Urothelium cell line (cell line): ENCODE data around the gene GHRL.

Experiments
- DNase-seq: peaks from one replicate; pipeline ENCODE4 v3.0.0; 2011; ENCODE audit warnings: low spot score, mixed read lengths
- FAIRE-seq: peaks from 2 replicates; lab custom pipeline; 2011; peaks lifted over from hg19 to GRCh38; lab: Jason Lieb, UNC

GHRL gene

GRCh38 chr3:10248184-10248983, 44.4 kb downstream of the GHRL start, which contains the start of gene TATDN2:
TATDN2 (plus strand) TSS chr3:10248459; CDS start chr3:10249201, 742 bp downstream.
- FAIRE-seq, result peak; percentile 74
- DNase-seq, result peak; percentile 100

- no peak for FAIRE-seq
These were observed 45.0 kb downstream of the GHRL start for GRCh38 chr3:10247679-10248183.

GRCh38 chr3:10245081-10245712, 47.5 kb downstream of the GHRL start:
- DNase-seq (no peak), FAIRE-seq (no peak)

More at GRCh38 chr3:10247679-10248183, 45.0 kb downstream of the GHRL start:
- no peak for DNase-seq

- DNase-seq (no peak), FAIRE-seq (no peak)
These were observed 48.7 kb downstream of the GHRL start for GRCh38 chr3:10244009-10244408.

- no peak for FAIRE-seq
These were observed 50.3 kb downstream of the GHRL start for GRCh38 chr3:10242182-10243065.

GRCh38 chr3:10240799-10241198, 51.9 kb downstream of the GHRL start:
- FAIRE-seq, result no peak
- no peak for DNase-seq

More at GRCh38 chr3:10242182-10243065, 50.3 kb downstream of the GHRL start:
- peak; percentile 26 for DNase-seq

- no peak for FAIRE-seq
- DNase-seq, result no peak
These were observed 54.2 kb downstream of the GHRL start for GRCh38 chr3:10238345-10239183.
